KMS-11 (cell line): Measurements from ENCODE around the gene ARVCF.

Experiments used
- H2AFZ ChIP-seq: fragments of 200-600 bp; sonication (generic); 2 replicates; pipeline ENCODE4 v1.6.1; 2016; ENCODE audit warnings: antibody characterized with exemption, mixed run types, low read depth
- H3K27ac ChIP-seq: fragments of 200-600 bp; sonication (generic); 2 replicates; pipeline ENCODE4 v1.6.1; 2016; ENCODE audit warnings: mild to moderate bottlenecking, mixed run types
- H3K27me3 ChIP-seq: fragments of 200-600 bp; sonication (generic); 2 replicates; pipeline ENCODE4 v1.6.1; 2017; ENCODE audit warnings: mild to moderate bottlenecking, low read depth, mixed run types, moderate library complexity; ENCODE audit not compliant: insufficient read depth
- H3K36me3 ChIP-seq: fragments of 200-600 bp; sonication (generic); 2 replicates; pipeline ENCODE4 v1.6.1; 2017; ENCODE audit warnings: mild to moderate bottlenecking, mixed run types; ENCODE audit not compliant: insufficient read depth
- H3K4me1 ChIP-seq: fragments of 200-600 bp; sonication (generic); 2 replicates; pipeline ENCODE4 v1.6.1; 2016; ENCODE audit warnings: mild to moderate bottlenecking, low read depth, mixed run types; ENCODE audit not compliant: poor library complexity, severe bottlenecking
- H3K4me2 ChIP-seq: fragments of 200-600 bp; sonication (generic); 2 replicates; pipeline ENCODE4 v1.7.0; 2016; ENCODE audit warnings: mild to moderate bottlenecking, mixed run types
- H3K4me3 ChIP-seq: fragments of 200-600 bp; sonication (generic); IDR thresholded peaks from 2 replicates; pipeline ENCODE4 v1.6.1; 2017; ENCODE audit warnings: low read depth, low read length, mixed read lengths; ENCODE audit not compliant: insufficient read depth
- H3K79me2 ChIP-seq: fragments of 200-600 bp; sonication (generic); 2 replicates; pipeline ENCODE4 v1.6.1; 2016; ENCODE audit warnings: low read depth, mixed run types; ENCODE audit not compliant: insufficient read depth
- H3K9ac ChIP-seq: fragments of 200-600 bp; sonication (generic); 2 replicates; pipeline ENCODE4 v1.6.1; 2016; ENCODE audit warnings: mild to moderate bottlenecking, mixed run types
- H4K20me1 ChIP-seq: fragments of 200-600 bp; sonication (generic); 2 replicates; pipeline ENCODE4 v1.6.1; 2016; ENCODE audit warnings: mild to moderate bottlenecking, mixed run types; ENCODE audit not compliant: insufficient read depth
- CTCF ChIP-seq: fragments of 200-600 bp; sonication (generic); conservative IDR thresholded peaks from 2 replicates; pipeline ENCODE4 v1.6.1; 2017; ENCODE audit warnings: low read depth, mild to moderate bottlenecking, antibody characterized with exemption, low read length, moderate library complexity, mixed read lengths

The ARVCF gene

GRCh38 chr22:19958083-19959042 lies 58.3 kb downstream of the ARVCF start:
- Histone ChIP-seq H3K27ac (no peak overlapping the region), H3K4me1 (peaks cover 35% of the 10 kb centered on the region), H3K79me2 (no peaks in the 10 kb centered on the region), H2AFZ (no peak overlapping the region), H3K4me2 (no peak overlapping the region), H4K20me1 (no peaks in the 10 kb centered on the region), H3K9ac (no peak overlapping the region), H3K4me3 (no peak overlapping the region), H3K36me3 (no peaks in the 10 kb centered on the region), H3K27me3 (no peaks in the 10 kb centered on the region)
- no peak for TF ChIP-seq CTCF

GRCh38 chr22:19957445-19957844 lies 59.2 kb downstream of the ARVCF start:
- no peaks in the 10 kb centered on the region for H3K79me2 ChIP-seq
- TF ChIP-seq CTCF, result 0 out of 2 replicates have a peak, but pooled peaks have one; percentile 17
- no peaks in the 10 kb centered on the region for H4K20me1 ChIP-seq
- no peak overlapping the region for H2AFZ ChIP-seq
- H3K27me3 ChIP-seq, result no peaks in the 10 kb centered on the region
- H3K4me2 ChIP-seq, result no peak overlapping the region
- H3K4me3 ChIP-seq, result no peak overlapping the region
- no peak overlapping the region for H3K27ac ChIP-seq
- H3K36me3 ChIP-seq, result no peaks in the 10 kb centered on the region
- H3K4me1 ChIP-seq, result peaks cover 30% of the 10 kb centered on the region
- no peak overlapping the region for H3K9ac ChIP-seq

GRCh38 chr22:19955241-19956128 lies 61.1 kb downstream of the ARVCF start:
- Histone ChIP-seq H3K9ac (no peak overlapping the region), H2AFZ (no peak overlapping the region), H3K4me3 (no peak overlapping the region), H3K27ac (no peak overlapping the region), H4K20me1 (no peaks in the 10 kb centered on the region), H3K27me3 (no peaks in the 10 kb centered on the region), H3K4me2 (no peak overlapping the region), H3K79me2 (no peaks in the 10 kb centered on the region), H3K4me1 (peaks cover 20% of the 10 kb centered on the region), H3K36me3 (no peaks in the 10 kb centered on the region)
- TF ChIP-seq CTCF, result no peak

GRCh38 chr22:19951346-19951745 lies 65.3 kb downstream of the ARVCF start:
- no peaks in the 10 kb centered on the region for H3K36me3 ChIP-seq
- H3K27ac ChIP-seq, result no peak overlapping the region
- TF ChIP-seq CTCF, result no peak
- H3K4me1 ChIP-seq, result peaks cover 26% of the 10 kb centered on the region
- H3K4me3 ChIP-seq, result no peak overlapping the region
- no peak overlapping the region for H2AFZ ChIP-seq
- H4K20me1 ChIP-seq, result no peaks in the 10 kb centered on the region
- H3K4me2 ChIP-seq, result no peak overlapping the region
- no peaks in the 10 kb centered on the region for H3K27me3 ChIP-seq
- peaks cover 2% of the 10 kb centered on the region; the same call in 1 of the 2 replicates for H3K79me2 ChIP-seq
- H3K9ac ChIP-seq, result no peak overlapping the region
